Panc1 (cell line): ENCODE data around the gene BCAS3. TPM values are rescaled to one million over a fixed set of nuclear protein-coding genes. Genes with fewer than 3 reads are reported as not detected.

Experiments used
- ATAC-seq: fragments of 200-7000 bp; cut with Tn5 transposase; 2 replicates; pipeline ENCODE4 v1.9.1; 2020; ENCODE audit warnings: mild to moderate bottlenecking, moderate library complexity
- BruUV-seq: library from RNA; stranded (reverse); fragments of 400-500 nt; replicated peaks from 2 replicates; lab custom pipeline; 2021; lab: Mats Ljungman, UMichigan
- CTCF ChIA-PET: fragments of 300-600 bp; sonication (Branson Sonifier 250); formaldehyde crosslinking; loops from one replicate; lab custom pipeline; 2022; ENCODE audit warnings: antibody characterized with exemption; lab: Charles Lee
- POLR2A ChIA-PET: fragments of 300-600 bp; sonication (Branson Sonifier 250); formaldehyde crosslinking; loops from one replicate; lab custom pipeline; 2022; ENCODE audit warnings: antibody characterized with exemption; lab: Charles Lee
- DNase-seq: peaks from one replicate; pipeline ENCODE4 v3.0.0-alpha.2; 2010; ENCODE audit warnings: low read depth, low spot score
- H3K27ac ChIP-seq: 2 replicates; pipeline ENCODE4 v1.5.1; 2011; ENCODE audit warnings: mild to moderate bottlenecking, low read length, inconsistent platforms
- H3K27me3 ChIP-seq: fragments of 200-500 bp; sonication (Bioruptor generic); 2 replicates; pipeline ENCODE4 v1.6.0; 2014; ENCODE audit warnings: low read length, inconsistent platforms; ENCODE audit not compliant: control insufficient read depth, insufficient read depth
- H3K36me3 ChIP-seq: fragments of 200-500 bp; sonication (Bioruptor generic); 2 replicates; pipeline ENCODE4 v1.5.1; 2014; ENCODE audit warnings: inconsistent platforms, mild to moderate bottlenecking, low read length, moderate library complexity; ENCODE audit not compliant: control insufficient read depth, insufficient read depth
- H3K4me1 ChIP-seq: 2 replicates; pipeline ENCODE4 v1.5.1; 2011; ENCODE audit warnings: inconsistent platforms, mild to moderate bottlenecking, low read length, moderate library complexity; ENCODE audit not compliant: control insufficient read depth, insufficient read depth
- H3K4me3 ChIP-seq, 2 experiments: 2 replicates each; pipeline ENCODE4 v1.5.1; 2011 to 2012; ENCODE audit warnings: low read depth in 2 of 2, low read length in 2 of 2, mild to moderate bottlenecking in 2 of 2, inconsistent platforms in 1 of 2, moderate library complexity in 1 of 2
- H3K9me3 ChIP-seq: fragments of 200-500 bp; sonication (Bioruptor generic); 2 replicates; pipeline ENCODE4 v1.5.1; 2014; ENCODE audit warnings: low read depth, mild to moderate bottlenecking, inconsistent platforms, low read length, moderate library complexity; ENCODE audit not compliant: control insufficient read depth, insufficient read depth
- CTCF ChIP-seq: fragments of 450-650 bp; IDR thresholded peaks from 2 replicates; pipeline ENCODE4 v1.5.1; 2017; ENCODE audit warnings: mild to moderate bottlenecking
- POLR2AphosphoS5 ChIP-seq: IDR thresholded peaks from 2 replicates; pipeline ENCODE4 v1.6.1; 2012; ENCODE audit warnings: mild to moderate bottlenecking, low read depth, low read length, moderate library complexity
- REST ChIP-seq, 2 experiments: IDR thresholded peaks; 2 replicates each; pipeline ENCODE4 v1.6.1; 2011 to 2012; ENCODE audit warnings: low read depth in 2 of 2, control low read depth in 1 of 2, low read length in 1 of 2, mild to moderate bottlenecking in 1 of 2, moderate library complexity in 1 of 2; ENCODE audit not compliant: insufficient read depth in 1 of 2
- SIN3A ChIP-seq: IDR thresholded peaks from 2 replicates; pipeline ENCODE4 v1.6.1; 2012; ENCODE audit warnings: low read depth, mild to moderate bottlenecking, low read length, moderate library complexity, borderline replicate concordance; ENCODE audit not compliant: insufficient read depth
- TCF7L2 ChIP-seq: IDR thresholded peaks from 2 replicates; pipeline ENCODE4 v1.6.1; 2011; ENCODE audit warnings: mild to moderate bottlenecking, low read depth, low read length, inconsistent platforms
- in situ Hi-C: cut with HindIII; loops from 2 replicates; pipeline ENCODE4 v1.10.0; 2016; ENCODE audit warnings: low sequenced_read_pairs, low pct_unique_long_range_greater_than_20kb
- intact Hi-C: fragments of 100-400 bp; cut with micrococcal nuclease; formaldehyde crosslinking; loops from one replicate; pipeline ENCODE4 v1.10.0; 2022; ENCODE audit not compliant: unreplicated experiment
- total RNA-seq: library from RNA; stranded (reverse); gene quantifications from one replicate; pipeline ENCODE4 v1.2.1, GENCODE V29; 2021; ENCODE audit not compliant: unreplicated experiment

BCAS3 gene
- total RNA-seq, 1 experiment from 2014 or later = 9.3 TPM

- no peak for ATAC-seq
- Histone ChIP-seq H3K27me3 (no peaks in the 10 kb centered on the region), H3K9me3 (no peaks in the 10 kb centered on the region; the same call in 1 of the 2 replicates), H3K4me1 (no peaks in the 10 kb centered on the region), H3K36me3 (no peaks in the 10 kb centered on the region; the same call in 1 of the 2 replicates), H3K27ac (no peak overlapping the region), H3K4me3 (no peak overlapping the region)
- ChIA-PET POLR2A (no interaction called here), CTCF (no interaction called here)
- no peak for DNase-seq
- intact Hi-C loops (no loop called here), in situ Hi-C loops (no loop called here)
- no peak for TF ChIP-seq TCF7L2
- no peak for TF ChIP-seq REST (IDR thresholded peaks at IDR 0.05; ENCODE audit: insufficient read depth in 1 of 2, low read depth in 2 of 2, low read length in 1 of 2)
- no peak for TF ChIP-seq SIN3A
- TF ChIP-seq POLR2AphosphoS5 = no peak
- no TSS peak for BruUV-seq
Measured at GRCh38 chr17:60916043-60916442, 238.4 kb downstream of the BCAS3 start.

- in situ Hi-C loops = no loop called here
- Histone ChIP-seq H3K36me3 (no peaks in the 10 kb centered on the region), H3K4me1 (no peaks in the 10 kb centered on the region), H3K4me3 (no peak overlapping the region), H3K27ac (no peak overlapping the region), H3K27me3 (no peaks in the 10 kb centered on the region), H3K9me3 (no peaks in the 10 kb centered on the region; the same call in 1 of the 2 replicates)
- ATAC-seq (no peak), DNase-seq (no peak)
- intact Hi-C loops = no loop called here
- BruUV-seq = no TSS peak
- TF ChIP-seq TCF7L2 (no peak), POLR2AphosphoS5 (no peak), CTCF (no peak), REST (IDR thresholded peaks at IDR 0.05; ENCODE audit: insufficient read depth in 1 of 2, low read depth in 2 of 2, low read length in 1 of 2) (no peak), SIN3A (no peak)
- CTCF ChIA-PET = no interaction called here
- POLR2A ChIA-PET = no interaction called here
Measured at GRCh38 chr17:60920107-60920506, 242.5 kb downstream of the BCAS3 start.
